Heart left ventricle (tissue), 16 donors: ENCODE measurements around the gene SACS. TPM values are rescaled to one million over a fixed set of nuclear protein-coding genes. Genes with fewer than 3 reads are reported as not detected.

Source experiments
- ATAC-seq, 4 donors: fragments of 200-7000 bp; cut with Tn5 transposase; one replicate each; pipeline ENCODE4 v1.9.1; 2020 to 2022; ENCODE audit warnings: moderate library complexity in 4 of 4, mild to moderate bottlenecking in 3 of 4, moderate number of reproducible peaks in 1 of 4
- DNase-seq, 5 donors: peaks; one replicate each; pipeline ENCODE4 v3.0.0-alpha.2; 2020
- H3K27ac ChIP-seq, 12 donors: fragments of 200-600 bp; sonication (generic) in 4 of 12; one replicate each; pipeline versions ENCODE4 v1.5.0 to v1.8.0; 2016 to 2022; ENCODE audit warnings: mild to moderate bottlenecking in 2 of 12
- H3K27me3 ChIP-seq, 9 donors: fragments of 200-600 bp; sonication (generic) in 2 of 9; one replicate each; pipeline versions ENCODE4 v1.5.1 to v1.8.0; 2016 to 2022; ENCODE audit warnings: mild to moderate bottlenecking in 3 of 9
- H3K36me3 ChIP-seq, 9 donors: fragments of 200-600 bp; sonication (generic) in 2 of 9; one replicate each; pipeline versions ENCODE4 v1.5.0 to v1.8.0; 2018 to 2022; ENCODE audit warnings: mild to moderate bottlenecking in 2 of 9
- H3K4me1 ChIP-seq, 12 donors: fragments of 200-600 bp; sonication (generic) in 4 of 12; one replicate each; pipeline versions ENCODE4 v1.5.0 to v1.8.0; 2016 to 2022; ENCODE audit warnings: mild to moderate bottlenecking in 3 of 12
- H3K4me3 ChIP-seq, 12 donors: fragments of 200-600 bp; sonication (generic) in 4 of 12; one replicate each; pipeline versions ENCODE4 v1.5.0 to v1.8.0; 2017 to 2022; ENCODE audit warnings: mild to moderate bottlenecking in 9 of 12, moderate library complexity in 4 of 12
- H3K9me3 ChIP-seq, 12 donors: fragments of 200-600 bp; sonication (generic) in 4 of 12; one replicate each; pipeline versions ENCODE4 v1.5.0 to v1.8.0; 2016 to 2022; ENCODE audit warnings: mild to moderate bottlenecking in 1 of 12
- CTCF ChIP-seq, 12 donors: fragments of 200-600 bp; sonication (generic) in 4 of 12; IDR thresholded peaks; one replicate each; pipeline versions ENCODE4 v1.5.0 to v1.8.0; 2018 to 2022; ENCODE audit warnings: antibody characterized with exemption in 12 of 12, mild to moderate bottlenecking in 5 of 12
- POLR2A ChIP-seq, 2 donors: fragments of 450-650 bp; IDR thresholded peaks; one replicate each; pipeline ENCODE4 v1.6.1; 2017; ENCODE audit warnings: antibody characterized with exemption in 2 of 2, mild to moderate bottlenecking in 2 of 2, moderate library complexity in 2 of 2
- WGBS, 4 donors: extraction: QIAGEN DNeasy Blood & Tissue Kit in 2 of 4; methylation state at CpG; one replicate each; pipeline versions ENCODE4 v1.1.5 to v1.1.7; 2013 to 2018; 5-methylcytosine and 5-hydroxymethylcytosine counted together
- intact Hi-C, 10 donors: fragments of 100-400 bp; cut with DNase I; formaldehyde crosslinking; loops; one replicate each; pipeline versions ENCODE4 v1.11.1 to v1.14.2; 2022
- polyA plus RNA-seq, 2 donors: library from polyadenylated mRNA; stranded (reverse); fragments of 200-250 nt; gene quantifications; one replicate each; pipeline ENCODE4 v1.2.3, GENCODE V29; 2013
- total RNA-seq, 9 donors: library from RNA; depleted of rRNA in 2 of 9; stranded (reverse); fragments of >200 nt in 2 of 9; fragmentation: NEBNext Ultra II Directional in 3 of 9; extraction: Animal tissue kit (Norgen Biotek cat#: 25700) in 3 of 9; gene quantifications; one replicate each; pipeline versions ENCODE4 v1.1.0 to v1.2.4, GENCODE V29; 2016 to 2023
- donor health status: ischemic (EF 13 %, LVEDD 7.1; RV severe dilation, severe dysfunction).
- donor health status: healthy with polysubstance abuse.
- donor health status: DM: no; HTN: yes; CAD: no.
- donor health status: DM: no; HTN: no; CAD: no.
- donor health status: ischemic (EF 25% LVEDD 6.9; RV normal size, moderate dysfunction).
- donor health status: ischemic (EF 25% LVEDD 5.7; RV mildly dilated, moderate dysfunction).
- donor health status: healthy.
- donor health status: DM: yes; HTN: yes; CAD: no.
- donor health status: ischemic (EF 35%, LVEDD 5.7; RV mildly dilated, moderate dysfunction).
- donor health status: nonischemic (EF 11% LVEDD 7.7; RV severe dilation, severe dysfunction).
- donor health status: DM: yes; HTN: yes; CAD: no.
- donor health status: PGD.
- donor health status: ischemic (EF 29% LVEDD 5.4; RV normal size, mild dysfunction).
- donor health status: nonischemic (EF 23%, LVEDD 6.1; RV moderate dilation, normal function).

Gene SACS
- total and polyA plus RNA-seq, 11 donors: 2.8 to 29.3 (median 19.7) TPM

GRCh38 chr13:23322353-23323336 is 110.9 kb downstream of the SACS start:
- Histone ChIP-seq H3K4me1 (peaks cover 0 to 32% (median 9%) of the 10 kb centered on the region in 12 donors), H3K27me3 (no peaks in the 10 kb centered on the region), H3K27ac (peak overlapping the region in 1 of 12 donors; percentile 58), H3K36me3 (peaks cover 0 to 10% (median 0%) of the 10 kb centered on the region in 9 donors), H3K4me3 (no peak overlapping the region), H3K9me3 (no peaks in the 10 kb centered on the region)
- ATAC-seq: no peak
- intact Hi-C loops: loop anchor here in 1 of 10 donors (10.0 kb wide), 1 partner anchor 518 kb away; no protein-coding TSS in a partner anchor
- DNase-seq: peak in 1 of 5 donors; percentile 20
- 82 to 90% (median 88%) methylated on average over 13 to 19 of the region's 19 CpGs for WGBS, 4 donors
- TF ChIP-seq POLR2A (IDR thresholded peaks at IDR 0.05): no peak
- TF ChIP-seq CTCF (IDR thresholded peaks at IDR 0.05): no peak

GRCh38 chr13:23321535-23322241 is 111.8 kb downstream of the SACS start:
- peak; percentile 39 to 95 (median 84) for ATAC-seq
- no peak for TF ChIP-seq POLR2A (IDR thresholded peaks at IDR 0.05)
- no peak for TF ChIP-seq CTCF (IDR thresholded peaks at IDR 0.05)
- peak overlapping the region in 6 of 12 donors; percentile 2 to 63 (median 38) for H3K27ac ChIP-seq
- 43 to 61% (median 51%) methylated on average over 6 of the region's 6 CpGs for WGBS, 4 donors
- H3K27me3 ChIP-seq: no peaks in the 10 kb centered on the region
- H3K4me3 ChIP-seq: peak overlapping the region in 8 of 12 donors; percentile 11 to 43 (median 22)
- no peaks in the 10 kb centered on the region for H3K9me3 ChIP-seq
- H3K4me1 ChIP-seq: peaks cover 0 to 32% (median 9%) of the 10 kb centered on the region in 12 donors
- intact Hi-C loops: loop anchor here in 1 of 10 donors (10.0 kb wide), 1 partner anchor 517 kb away; no protein-coding TSS in a partner anchor
- peak; percentile 32 to 79 (median 64) for DNase-seq
- peaks cover 0 to 10% (median 0%) of the 10 kb centered on the region in 9 donors for H3K36me3 ChIP-seq

GRCh38 chr13:23320926-23321534 is 112.5 kb downstream of the SACS start:
- TF ChIP-seq POLR2A (IDR thresholded peaks at IDR 0.05): no peak
- TF ChIP-seq CTCF (IDR thresholded peaks at IDR 0.05): no peak
- intact Hi-C loops: loop anchor here in 1 of 10 donors (10.0 kb wide), 1 partner anchor 516 kb away; no protein-coding TSS in a partner anchor
- 52 to 68% (median 62%) methylated on average over 4 of the region's 4 CpGs for WGBS, 4 donors
- peaks cover 0 to 10% (median 0%) of the 10 kb centered on the region in 9 donors for H3K36me3 ChIP-seq
- H3K9me3 ChIP-seq: no peaks in the 10 kb centered on the region
- peaks cover 0 to 32% (median 9%) of the 10 kb centered on the region in 12 donors for H3K4me1 ChIP-seq
- ATAC-seq (peak in 1 of 4 donors; percentile 22), DNase-seq (no peak)
- H3K27ac ChIP-seq: peak overlapping the region in 6 of 12 donors; percentile 2 to 63 (median 38)
- peak overlapping the region in 7 of 12 donors; percentile 16 to 43 (median 24) for H3K4me3 ChIP-seq
- H3K27me3 ChIP-seq: no peaks in the 10 kb centered on the region
